Umbilical cord (tissue), 2 donors: Measurements from ENCODE around the gene BEAN1. TPM values are rescaled to one million over a fixed set of nuclear protein-coding genes. Genes with fewer than 3 reads are reported as not detected.
"Not testable (repeated sequence)": the region's sequence is repeated elsewhere in the genome, so short reads cannot be mapped to it uniquely, and the experiment has no call there.

ENCODE experiments used
- DNase-seq: peaks from one replicate; pipeline ENCODE4 v3.0.0-alpha.2; 2015; ENCODE audit warnings: low spot score
- total RNA-seq: library from RNA; depleted of rRNA; stranded (reverse); fragments of >200 nt; gene quantifications from one replicate; pipeline ENCODE4 v1.2.3, GENCODE V29; 2014; ENCODE audit warnings: low replicate concordance; ENCODE audit not compliant: insufficient read depth

Gene BEAN1
- total RNA-seq, 1 donor from 2014 or later, result 22.1 TPM

DNA sequence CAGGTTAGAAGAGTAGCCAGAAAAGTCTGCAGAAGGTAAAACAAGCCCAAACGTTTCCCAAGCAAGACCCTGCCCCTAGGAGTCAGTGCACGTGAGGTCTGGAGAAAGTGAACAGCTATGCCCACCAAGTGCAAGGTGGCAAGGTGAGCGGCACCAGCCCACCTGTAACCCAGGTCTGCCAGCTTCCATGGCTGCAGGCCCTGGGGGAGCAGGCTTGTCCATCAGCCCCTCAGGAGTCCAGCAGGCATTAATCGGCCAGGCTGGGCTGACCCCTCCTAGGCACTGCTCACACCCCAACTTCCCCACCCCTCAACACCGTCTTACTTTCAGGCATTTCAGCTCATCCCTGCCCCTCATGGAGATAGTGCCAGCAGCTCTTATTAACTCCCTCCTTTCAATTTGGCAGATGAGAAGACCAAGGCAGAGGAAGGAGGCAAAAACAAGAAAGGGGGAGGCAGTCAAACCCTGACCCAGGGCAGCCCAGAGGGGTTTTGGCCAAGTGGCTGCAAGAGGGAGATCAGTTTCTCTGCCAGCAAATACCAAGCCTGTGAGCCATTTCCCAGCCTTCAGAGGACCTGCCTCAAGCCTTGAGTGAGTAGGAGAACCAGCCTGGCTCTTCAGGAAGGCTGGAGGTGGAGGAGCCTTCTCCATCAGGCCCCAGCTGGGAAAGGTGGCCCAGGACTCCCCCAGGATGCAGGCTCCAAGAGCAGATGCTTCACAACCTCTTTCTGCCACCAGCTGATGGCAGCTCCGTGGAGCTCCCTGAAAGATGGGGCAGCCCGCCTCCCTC lies 14.7 kb downstream of the BEAN1 start:
- DNase-seq, result no peak

DNA sequence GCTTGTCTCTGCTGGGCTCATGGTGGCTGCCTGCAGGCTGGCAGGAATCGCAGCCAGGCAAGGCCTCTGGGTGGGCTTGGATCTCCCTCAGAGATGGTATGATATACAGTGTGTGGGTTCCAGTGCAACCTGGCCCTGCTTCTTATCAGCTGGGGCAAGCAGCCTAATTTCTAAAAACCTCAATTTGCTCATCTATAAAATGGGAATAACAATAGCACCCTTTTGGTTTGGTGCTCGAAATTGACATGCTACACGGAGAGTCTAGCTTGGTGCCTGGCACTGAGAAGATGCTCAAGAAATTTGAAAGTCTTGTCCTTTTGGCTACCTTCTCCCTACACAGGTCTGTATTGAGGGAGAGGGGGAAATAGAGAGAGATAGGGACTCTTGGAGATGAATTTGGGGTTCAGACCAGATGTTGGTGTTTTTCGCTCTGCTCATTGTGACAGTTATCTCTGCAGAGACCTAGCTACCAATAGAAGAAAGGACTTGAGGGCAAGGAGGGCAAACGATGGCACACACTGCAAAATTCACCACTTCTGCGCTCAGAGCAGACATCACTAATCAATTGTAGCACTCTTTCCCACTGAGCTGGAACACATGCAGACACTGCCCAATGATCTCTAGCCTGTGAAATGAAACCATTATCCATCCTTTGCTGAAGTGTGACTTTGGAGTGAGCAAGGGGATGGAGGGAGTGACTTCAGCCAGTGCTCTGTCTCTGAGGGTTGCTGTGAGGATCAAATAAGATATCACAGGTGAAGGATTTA lies 15.6 kb downstream of the BEAN1 start:
- DNase-seq, result no peak

DNA sequence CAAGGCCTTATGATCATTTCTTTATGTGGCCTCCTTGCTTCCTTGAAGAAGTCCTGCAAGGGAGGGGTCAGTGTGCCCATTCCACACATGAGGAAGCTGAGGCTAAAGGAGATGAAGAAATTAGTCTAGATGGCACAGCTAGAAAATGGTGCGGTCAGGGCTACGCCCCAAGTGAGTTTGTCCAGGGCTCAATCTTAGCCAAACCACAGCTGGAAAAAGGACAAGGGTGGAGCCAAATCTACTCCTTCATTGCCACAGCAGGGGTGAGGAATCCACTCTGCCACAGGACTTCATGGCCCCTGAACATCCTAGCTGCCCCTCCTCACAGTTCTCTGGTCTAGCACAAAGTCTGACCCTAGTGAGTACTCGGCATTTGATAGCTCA lies 16.2 kb downstream of the BEAN1 start:
- DNase-seq, result no peak

DNA sequence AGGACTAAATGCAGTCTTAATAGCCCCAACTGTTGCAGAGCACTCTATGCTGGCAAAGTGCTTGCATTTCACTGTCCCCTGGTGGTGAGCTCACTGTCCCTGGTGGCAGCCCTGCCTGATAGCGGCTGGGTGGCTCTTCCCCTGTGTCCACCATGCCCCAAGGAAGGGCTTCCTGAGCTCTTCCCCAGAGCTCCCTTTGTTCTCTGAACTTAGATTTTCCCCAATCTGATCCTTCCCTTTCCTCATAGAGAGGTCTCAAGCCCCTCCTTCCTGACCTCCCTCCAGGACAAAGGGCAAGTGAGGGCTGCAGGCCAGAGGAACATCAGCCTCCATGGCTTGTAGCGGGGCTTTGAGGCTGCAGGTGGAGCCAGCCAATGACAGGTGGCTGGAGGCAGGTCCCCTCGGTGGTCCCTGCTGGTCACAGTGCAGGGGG lies 17.0 kb downstream of the BEAN1 start:
- no peak for DNase-seq

DNA sequence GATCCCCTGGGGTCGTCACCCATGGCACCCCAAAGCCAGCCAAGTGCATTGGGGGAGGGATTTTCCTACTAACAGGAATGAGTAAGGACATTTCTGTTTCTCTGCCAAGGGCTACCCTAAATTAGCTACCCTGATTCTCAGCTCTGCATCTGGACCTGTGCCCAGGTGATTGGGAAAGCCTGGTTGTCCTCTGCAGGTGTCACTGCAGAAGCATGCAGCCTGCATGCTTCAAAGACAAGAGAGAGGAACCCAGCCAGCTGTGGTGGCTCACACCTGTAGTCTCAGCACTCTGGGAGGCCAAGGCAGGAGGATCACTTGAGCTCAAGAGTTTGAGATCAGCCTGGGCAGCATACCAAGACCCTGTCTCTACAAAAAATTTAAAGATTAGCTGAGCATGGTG lies 19.6 kb downstream of the BEAN1 start:
- DNase-seq, result no peak

DNA sequence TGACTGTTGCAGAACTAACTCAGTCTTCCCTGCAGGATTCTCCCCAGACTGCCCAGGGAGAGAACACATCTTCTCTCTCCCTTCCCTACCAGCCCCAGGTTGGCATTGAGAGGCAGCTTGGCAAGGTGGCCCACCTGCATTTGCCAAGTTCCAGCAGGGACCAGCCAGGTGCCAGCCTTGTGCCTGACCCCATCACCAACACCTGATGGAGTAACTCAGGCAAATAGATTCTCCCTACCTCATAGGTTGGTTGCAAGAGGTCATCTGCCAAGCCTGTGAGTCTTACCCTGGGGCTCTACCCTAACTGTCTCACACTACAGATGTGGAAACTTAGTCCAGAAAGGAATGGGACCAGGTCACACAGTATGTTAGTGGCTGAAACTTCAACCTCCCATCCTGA lies 20.4 kb downstream of the BEAN1 start:
- no peak for DNase-seq

DNA sequence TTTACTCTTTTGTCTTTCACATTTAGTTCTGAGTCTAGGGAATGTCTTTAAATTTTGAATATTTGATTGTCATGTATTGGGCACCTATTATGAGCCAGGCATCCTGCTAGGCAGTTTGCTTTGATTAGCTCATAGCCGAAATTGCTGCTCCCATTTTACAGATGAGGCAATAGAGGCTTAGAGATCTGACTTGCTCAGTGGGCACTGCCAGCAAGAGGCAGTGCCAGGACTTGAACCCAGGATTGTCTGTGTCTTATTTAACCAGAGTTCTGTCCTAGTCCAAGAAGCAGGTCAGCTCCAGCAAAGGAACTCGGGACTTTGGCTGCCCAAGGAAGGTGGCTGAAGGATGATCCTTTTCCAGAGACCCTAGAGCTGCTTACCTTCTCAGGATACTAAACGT lies 24.5 kb downstream of the BEAN1 start:
- DNase-seq, result no peak

DNA sequence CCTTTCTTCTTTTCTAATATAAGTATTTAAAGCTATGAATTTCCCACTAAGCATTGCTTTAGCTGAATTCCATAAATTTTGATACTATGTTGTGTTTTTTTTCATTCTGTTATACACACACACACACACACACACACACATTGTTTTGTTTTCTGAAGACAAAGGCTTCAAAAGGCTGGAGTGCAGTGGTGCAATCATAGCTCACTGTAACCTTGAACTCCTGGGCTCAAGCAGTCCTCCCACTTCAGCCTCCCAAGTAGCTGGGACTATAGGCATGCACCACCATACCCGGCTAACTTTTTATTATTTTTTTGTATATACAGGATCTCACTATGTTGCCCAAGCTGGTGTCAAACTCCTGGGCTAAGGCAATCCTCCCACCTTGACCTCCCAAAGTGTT lies 26.1 kb downstream of the BEAN1 start:
- not testable (repeated sequence) for DNase-seq

DNA sequence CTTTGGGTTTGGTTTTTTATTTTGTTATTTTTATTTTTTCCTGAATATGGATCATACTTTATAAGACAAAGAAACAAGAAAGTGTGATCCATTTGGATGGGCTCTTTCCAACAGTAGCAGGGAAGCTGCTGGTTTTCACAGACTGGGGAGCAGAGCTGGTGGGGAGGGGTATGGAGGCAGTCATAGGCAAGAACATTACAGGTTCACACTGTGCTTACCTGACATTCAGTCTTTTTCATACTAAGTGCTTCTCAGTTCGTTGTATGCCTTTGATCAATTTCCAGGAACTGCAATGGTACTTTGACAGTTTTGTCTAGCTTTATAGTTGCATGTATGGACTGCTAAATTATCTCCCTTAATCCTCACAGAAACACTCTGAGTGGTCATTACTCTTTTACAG lies 27.7 kb downstream of the BEAN1 start:
- no peak for DNase-seq

DNA sequence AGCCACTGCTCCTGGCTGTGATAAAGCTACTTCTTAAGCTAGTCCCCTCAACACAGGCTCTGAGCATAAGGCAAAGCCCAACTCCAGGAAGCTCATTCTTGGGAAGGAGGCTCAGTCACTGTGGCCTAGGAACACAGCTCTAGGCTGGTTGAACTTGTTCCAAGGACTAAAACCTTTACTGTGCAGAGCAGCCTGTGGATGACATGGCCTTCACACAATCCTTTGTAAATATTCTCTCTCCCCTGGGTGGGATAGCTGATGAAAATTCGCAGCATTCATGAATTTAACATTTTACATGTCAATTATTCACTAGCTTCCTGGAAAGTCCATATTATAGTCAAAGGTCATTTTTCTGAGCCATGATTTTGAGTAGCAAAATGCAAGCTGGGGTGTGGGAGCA lies 28.9 kb downstream of the BEAN1 start:
- no peak for DNase-seq

DNA sequence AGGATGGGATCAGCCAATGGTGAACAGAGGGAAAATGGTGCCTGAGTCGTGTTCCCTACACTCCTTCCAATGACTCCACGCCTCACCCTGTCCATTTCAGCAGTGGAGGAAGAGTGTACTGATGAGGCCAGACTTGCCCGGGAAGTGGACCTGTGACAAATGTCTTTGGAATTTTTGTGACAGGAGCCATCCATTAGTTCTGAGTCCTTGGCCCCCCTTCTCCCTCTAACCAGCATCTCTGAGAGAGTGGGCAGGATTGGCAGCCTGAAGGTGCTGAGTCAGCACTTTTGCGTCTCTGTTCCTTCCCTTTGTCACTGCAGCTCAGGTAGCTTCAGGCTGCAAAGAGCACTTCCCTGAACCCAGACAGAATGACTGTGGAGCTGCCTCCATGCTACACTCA lies 30.8 kb downstream of the BEAN1 start:
- DNase-seq, result no peak

DNA sequence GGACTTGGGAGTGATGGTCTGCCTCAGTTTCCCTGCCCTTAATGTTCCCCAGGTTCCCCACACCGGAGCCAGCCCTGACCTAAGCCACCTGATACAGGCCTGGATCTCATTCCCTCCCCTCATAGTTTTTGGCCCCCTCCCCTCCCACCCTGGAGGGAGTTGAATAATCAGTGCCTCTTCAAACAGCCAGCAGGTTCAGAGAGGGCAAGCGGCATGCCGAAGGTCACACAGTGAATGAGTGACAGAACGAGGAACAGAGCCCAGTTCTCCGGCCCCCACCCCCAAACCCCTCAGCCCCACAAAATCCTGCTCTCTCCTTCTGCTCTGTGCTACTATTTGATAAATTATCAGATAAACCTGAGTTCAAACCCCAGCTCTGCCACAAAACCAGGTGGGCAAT lies 31.2 kb downstream of the BEAN1 start:
- no peak for DNase-seq

DNA sequence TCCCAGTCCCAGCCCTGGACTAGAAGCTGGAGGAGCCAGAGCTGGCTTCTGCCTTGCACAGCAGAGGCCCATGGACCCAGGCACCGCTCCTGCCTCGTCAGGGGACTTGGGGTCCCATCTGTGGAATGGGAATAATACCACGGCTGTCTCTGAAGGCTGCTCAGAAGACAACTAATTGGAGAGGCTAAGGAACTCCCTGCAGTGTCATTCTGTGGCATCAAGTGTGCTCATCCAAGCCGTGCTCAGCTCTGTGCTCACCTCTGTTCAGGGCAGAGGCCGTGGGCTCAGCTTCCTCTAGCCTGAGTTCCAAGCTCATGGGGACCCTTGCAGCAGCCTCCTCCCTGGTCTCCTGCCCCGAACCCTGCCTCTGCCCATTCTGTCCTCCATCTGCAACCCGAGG lies 31.8 kb downstream of the BEAN1 start:
- DNase-seq, result no peak

DNA sequence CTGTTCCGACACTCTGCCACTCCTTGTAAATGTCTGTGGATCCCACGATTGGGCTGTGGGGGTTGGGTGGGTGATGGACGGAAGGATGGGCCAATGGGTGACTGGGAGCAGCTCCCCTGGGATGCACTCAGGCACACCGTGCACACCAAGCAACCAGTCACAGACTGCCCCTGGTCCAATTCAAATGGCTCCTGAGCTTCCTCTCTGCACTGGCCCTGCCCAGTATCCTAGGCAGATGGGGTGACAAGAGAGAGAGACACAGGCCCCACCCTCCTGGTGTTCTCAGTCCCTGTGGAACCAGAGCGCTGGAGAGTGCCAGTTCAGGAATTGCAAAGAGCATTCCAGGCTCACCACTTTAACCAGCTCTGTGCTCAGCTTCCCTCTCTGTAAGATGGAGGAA lies 32.8 kb downstream of the BEAN1 start:
- no peak for DNase-seq

DNA sequence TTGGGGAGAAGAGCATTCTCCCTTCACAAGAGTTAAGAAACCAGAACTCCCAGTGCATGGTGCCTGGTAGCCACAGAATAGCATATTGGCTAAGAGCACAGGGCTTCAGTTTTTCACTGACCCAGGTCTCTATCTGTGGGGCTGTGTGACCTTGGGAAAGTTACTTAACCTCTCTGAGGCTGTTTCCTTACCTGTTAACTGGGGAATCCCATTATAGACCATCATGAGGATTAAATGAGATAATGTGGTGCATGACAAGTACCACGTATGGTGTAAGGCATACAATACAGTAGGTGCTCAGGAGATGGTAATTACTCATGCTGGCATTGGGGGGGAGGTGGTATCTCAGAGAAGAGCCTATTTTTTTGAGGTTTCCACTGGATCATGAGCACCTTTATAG lies 33.6 kb downstream of the BEAN1 start:
- DNase-seq, result no peak

DNA sequence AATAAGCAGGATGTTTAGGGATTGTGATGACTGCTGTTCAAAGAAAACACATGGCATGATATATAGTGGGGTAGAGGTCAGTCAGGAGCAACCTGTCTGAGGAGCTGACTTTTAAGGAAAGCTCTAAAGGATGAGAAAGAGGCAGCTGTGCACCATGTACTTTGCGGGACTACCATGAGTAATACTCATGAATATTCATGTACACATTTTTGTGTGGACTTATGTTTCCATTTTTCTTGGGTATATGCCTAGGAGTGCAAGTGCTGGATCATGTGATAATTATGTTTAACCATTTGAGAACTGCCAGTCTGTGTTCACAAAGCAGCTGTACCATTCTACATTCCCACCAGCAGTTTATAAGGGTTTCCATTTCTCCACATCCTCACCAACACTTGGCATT lies 35.8 kb downstream of the BEAN1 start:
- no peak for DNase-seq

DNA sequence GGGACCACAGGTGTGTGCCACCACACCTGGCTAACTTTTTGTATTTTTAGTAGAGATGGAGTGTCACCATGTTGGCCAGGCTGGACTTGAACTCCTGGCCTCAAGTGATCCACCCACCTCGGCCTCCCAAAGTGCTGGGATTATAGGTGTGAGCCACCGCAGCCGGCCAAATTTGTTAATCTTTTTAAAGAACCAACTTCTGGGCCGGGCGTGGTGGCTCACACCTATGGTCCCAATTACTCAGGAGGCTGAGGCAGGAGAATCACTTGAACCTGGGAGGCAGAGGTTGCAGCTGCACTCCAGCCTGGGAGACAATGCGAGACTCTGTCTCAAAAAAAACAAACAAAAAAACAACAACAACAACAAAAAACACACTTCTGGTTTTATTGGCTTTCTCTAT lies 38.9 kb downstream of the BEAN1 start:
- DNase-seq, result not testable (repeated sequence)

DNA sequence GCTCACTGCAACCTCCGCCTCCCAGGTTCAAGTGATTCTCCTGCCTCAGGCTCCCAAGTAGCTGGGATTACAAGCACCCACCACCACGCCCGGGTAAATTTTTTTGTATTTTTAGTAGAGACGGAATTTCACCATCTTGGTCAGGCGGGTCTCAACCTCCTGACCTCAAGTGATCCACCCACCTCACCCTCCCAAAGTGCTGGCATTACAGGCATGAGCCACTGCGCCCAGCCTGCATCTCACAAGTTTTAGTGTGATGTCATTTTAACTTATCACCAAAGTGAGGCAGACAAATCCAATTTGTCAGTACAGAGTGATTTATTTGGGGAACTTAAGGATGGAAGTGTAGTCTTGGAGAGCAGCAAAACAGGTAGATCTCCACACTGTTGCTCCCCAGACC lies 39.5 kb downstream of the BEAN1 start:
- DNase-seq, result not testable (repeated sequence)

DNA sequence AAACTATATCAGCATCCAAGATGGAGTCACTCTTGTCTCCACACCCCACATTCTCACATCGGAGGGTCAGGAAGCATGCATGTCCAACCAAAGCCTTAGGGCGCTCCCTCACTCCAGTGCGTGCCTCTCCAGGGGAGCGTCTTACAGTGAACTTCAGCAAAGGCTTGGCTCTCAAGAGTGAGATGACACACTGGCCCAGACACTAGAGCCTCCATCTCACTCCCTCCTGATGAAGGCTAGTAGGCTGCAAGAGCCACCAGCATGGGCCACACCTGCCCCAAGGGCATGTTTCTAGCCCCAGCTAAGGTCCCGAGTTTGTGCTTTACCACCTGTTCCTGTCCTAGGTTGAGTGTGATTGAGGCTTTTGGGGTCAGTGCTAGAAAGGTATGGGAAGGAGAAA lies 40.5 kb downstream of the BEAN1 start:
- DNase-seq, result no peak

DNA sequence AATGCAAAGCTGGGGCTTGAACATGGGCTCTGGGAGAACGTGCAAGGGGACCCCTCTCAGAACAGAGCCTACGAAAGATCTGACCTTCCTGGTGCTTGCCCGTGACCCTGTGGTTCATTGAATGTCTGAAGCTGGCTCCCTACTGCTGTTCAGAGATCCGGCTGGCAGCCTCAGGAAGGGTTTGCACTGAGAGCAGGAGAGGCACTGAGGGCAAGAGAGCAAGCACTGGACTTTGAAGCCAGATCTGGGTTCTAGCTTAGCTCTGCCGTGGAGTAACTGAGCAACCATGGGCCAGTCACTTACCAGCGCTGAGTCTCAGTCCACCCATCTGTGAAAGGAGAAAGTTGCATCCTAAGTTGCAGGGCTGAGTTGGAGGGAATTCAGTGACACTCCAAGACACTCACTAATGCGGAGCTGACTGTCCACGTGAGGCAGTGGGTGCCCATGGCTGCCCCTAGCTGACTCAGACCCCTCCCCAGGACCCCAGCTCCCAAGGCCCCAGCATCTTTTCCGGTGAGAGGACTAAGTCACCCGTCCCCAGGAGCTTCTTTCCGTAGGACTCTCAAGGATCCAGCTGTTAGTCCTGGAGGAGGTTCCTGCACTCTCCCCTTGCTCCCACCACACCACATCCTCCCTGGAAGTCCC lies 41.3 kb downstream of the BEAN1 start:
- DNase-seq, result no peak

DNA sequence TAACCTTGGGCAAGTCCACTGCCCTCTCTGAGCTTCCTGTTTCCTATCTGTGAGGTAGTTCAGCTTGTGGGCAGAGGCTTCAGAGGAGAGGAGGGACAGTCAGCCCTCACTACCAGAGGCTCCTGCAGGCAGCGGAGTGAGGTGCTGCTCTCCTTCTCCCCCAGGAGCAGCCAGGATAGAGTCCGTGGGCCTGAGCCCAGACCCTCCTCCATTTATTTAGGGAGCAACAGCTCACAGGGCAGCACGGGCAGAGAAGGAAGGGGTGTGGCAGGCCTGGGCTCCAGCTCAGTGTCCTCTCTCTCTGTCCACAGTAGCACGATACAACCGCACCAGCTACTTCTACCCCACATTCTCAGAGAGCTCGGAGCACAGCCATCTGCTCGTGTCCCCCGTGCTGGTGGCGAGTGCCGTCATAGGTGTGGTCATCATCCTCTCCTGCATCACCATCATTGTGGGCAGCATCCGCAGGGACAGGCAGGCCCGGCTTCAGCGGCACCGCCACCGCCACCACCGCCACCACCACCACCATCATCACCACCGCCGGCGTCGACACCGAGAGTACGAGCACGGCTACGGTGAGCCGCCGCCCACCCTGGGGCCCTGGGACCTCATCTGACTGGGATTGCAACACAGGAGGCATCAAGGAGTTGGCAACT lies 42.3 kb downstream of the BEAN1 start:
- DNase-seq, result no peak

DNA sequence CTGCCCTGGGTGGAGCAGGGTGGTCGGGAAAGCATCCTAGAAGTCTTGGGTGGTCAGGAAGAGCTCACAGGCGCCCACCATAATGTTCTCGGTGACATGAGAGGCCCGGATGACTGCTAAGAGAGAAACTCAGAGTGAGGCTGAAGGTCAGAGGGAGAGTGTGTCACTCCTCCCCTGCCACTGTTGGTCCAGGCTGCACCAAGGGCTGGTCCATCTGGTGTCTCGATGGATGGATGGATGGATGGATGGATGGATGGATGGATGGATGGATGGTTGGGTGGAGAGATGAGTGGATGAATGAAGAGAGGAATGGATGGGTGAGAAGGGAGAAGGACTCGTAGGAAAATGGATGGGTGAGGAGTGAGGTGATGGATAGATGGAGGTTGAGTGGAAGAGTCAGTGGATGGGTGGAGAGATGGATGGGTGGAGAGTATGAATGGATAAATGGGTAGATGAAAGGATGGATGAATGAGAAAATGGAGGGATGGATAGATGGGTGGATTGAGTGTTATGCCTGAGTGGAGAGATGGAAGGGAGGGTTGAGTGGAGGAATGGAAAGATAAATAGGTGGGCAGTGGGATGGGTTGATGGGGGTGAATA lies 43.0 kb downstream of the BEAN1 start:
- no peak for DNase-seq
